HG03045 (cell line): ENCODE results near the gene DES.

Experiments used
- ATAC-seq: cut with Tn5 transposase; IDR thresholded peaks from one replicate; pipeline ENCODE4 v1.9.1; 2021; ENCODE audit warnings: mild to moderate bottlenecking, moderate library complexity; ENCODE audit not compliant: unreplicated experiment

The DES gene

DNA sequence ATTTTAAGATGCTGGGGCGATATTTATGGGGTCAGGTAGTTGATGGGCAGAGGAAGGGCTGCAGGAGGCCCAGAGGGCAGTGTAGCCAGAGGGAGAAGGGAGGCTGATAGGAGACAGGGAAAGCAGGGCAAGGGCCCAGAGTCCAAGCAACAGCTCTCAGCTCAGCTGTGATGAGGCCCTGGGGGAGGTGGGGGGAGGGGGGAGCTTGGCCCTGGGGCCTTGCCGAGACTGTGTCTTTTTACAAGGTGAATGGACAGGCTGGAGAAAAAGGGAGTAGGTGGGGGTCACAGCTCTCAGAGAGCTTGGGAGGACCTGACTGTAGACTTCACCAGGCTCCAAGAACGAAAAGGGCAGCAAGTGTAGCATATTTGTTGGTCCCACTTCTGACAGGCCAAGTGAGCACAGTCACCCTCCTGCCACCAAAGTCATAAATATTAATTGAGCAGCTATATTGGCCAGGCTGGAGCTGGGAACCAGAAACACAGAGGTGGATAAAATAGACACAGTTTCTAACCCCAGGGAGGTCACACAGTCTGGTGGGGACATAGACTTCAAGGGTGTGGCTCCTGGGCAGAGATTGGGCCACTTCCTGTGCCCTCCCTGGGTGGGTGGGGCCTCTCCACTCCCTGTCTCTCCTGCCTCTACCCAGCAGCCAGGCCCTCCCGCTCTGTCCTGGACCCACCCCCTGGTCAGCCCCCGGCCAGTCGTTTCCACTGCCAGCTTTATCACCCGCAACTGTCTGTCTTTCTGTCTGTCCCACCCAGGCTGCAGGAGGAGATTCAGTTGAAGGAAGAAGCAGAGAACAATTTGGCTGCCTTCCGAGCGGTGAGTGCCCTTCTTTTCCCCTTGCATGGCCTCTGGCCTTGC, 1.4 kb downstream of the DES start:
- no peak for ATAC-seq

DNA sequence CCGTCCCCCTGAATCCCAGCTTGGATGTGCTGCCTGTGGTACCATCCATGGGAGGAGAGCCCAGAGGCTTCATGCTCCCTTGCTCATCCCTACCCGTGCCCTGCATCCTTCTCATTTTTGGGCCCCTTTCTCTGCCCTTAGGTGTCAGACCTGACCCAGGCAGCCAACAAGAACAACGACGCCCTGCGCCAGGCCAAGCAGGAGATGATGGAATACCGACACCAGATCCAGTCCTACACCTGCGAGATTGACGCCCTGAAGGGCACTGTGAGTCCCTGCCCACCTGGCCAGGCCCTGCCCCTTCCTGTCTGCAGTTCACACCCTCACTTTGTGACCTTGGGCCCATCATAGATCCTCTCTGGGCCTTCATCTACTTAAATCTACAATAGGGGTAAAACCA, 2.5 kb downstream of the DES start:
- ATAC-seq: no peak

DNA sequence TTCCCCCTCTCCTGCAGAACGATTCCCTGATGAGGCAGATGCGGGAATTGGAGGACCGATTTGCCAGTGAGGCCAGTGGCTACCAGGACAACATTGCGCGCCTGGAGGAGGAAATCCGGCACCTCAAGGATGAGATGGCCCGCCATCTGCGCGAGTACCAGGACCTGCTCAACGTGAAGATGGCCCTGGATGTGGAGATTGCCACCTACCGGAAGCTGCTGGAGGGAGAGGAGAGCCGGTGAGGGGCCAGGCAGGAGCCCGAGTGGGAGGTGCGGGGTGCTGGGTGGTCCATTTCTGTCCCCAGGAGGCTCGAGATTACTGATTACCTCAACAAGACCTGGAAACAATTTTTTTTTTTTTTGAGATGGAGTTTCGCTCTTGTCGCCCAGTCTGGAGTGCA, 3.1 kb downstream of the DES start:
- ATAC-seq: no peak

DNA sequence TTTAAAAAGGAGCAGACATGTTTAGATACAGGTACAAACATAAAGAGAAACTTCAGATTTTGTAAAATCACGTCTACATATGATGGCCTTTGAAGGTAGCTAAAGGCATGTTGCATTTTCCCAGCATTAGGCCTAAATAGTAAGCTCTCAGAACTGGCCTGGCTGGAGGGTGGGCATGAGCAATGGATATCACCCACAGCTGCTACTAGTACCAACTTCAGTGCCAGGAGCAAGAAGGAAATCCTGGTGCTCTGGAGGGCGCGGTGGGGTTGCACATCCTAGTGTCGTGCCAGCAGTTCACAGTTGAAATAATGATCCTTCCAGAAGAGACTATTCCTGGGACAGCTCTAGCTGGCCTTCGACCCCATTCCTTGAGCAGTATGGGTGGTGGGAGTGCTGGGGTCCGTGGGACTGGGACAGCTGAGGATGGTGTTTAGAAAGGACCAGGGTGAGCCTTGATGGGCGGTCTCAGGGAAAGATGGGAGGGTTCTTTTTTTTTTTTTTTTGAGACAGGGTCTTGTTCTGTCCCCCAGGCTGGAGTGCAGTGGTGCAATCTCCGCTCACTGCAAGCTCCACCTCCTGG, 4.9 kb downstream of the DES start:
- no peak for ATAC-seq

DNA sequence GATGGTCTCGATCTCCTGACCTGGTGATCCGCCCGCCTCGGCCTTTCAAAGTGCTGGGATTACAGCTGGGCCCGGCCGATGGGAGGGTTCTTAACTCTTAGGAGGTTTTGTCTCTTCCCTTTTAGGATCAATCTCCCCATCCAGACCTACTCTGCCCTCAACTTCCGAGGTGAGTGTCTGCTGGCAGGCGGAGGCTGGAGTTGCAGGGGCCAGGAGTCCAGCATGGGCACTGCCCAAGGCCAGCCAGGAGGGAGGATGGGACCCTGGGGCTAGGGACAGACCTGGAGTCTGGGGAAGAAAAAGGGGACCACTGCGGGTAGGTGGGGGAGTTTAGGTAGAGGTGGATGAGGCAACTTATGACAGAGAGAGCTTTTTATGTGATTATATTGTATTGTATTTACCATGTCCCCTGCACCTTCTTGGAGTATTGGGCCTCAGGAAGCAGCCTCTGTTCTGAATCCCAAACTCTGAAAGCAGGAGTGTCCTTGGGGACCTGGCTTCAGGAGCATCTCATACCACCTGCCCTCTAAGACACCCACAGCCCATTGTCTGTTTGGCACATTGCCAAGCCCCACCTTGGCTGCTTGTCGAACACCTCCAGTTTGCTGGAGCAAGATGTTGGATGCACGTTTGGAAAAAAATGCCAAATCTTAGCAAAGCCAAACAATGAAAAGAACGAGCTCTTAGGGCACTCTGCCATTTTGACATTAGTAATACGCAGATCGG, 5.6 kb downstream of the DES start:
- no peak for ATAC-seq

DNA sequence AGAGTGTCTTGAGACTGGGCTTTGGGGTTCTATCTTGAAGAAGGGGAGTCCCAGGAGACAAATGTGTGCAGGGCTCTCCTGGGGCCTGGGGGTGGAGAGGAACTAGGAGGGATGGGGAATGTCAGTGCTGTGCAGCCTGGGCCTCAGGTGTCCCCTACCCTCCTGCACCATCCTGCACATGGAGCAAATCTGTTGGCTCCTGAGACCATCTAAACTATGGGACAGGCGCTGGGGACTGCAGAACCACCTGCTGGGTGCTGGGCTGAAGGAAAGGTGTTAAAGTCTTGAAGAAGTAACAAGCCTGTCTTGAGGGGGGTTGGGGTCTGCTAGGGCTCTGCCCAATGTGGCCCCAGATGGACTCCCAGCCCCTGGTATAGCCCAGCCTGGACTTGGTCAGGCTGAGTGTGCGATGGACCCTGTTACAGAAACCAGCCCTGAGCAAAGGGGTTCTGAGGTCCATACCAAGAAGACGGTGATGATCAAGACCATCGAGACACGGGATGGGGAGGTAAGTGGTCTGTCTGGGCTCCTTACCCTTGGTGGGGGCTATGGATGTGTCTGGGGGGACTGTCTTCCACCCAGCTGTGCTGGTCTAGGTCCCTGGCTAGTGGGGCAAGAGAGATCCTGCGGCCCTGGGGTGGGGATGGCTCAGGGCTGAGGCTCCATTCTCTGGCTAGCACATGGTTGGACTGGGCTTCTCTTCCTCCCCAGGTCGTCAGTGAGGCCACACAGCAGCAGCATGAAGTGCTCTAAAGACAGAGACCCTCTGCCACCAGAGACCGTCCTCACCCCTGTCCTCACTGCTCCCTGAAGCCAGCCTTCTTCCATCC, 7.3 kb downstream of the DES start:
- ATAC-seq: no peak

DNA sequence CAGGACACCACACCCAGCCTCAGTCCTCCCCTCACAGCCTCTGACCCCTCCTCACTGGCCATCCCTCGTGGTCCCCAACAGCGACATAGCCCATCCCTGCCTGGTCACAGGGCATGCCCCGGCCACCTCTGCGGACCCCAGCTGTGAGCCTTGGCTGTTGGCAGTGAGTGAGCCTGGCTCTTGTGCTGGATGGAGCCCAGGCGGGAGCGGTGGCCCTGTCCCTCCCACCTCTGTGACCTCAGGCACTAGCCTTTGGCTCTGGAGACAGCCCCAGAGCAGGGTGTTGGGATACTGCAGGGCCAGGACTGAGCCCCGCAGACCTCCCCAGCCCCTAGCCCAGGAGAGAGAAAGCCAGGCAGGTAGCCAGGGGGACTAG, 7.9 kb downstream of the DES start:
- no peak for ATAC-seq

DNA sequence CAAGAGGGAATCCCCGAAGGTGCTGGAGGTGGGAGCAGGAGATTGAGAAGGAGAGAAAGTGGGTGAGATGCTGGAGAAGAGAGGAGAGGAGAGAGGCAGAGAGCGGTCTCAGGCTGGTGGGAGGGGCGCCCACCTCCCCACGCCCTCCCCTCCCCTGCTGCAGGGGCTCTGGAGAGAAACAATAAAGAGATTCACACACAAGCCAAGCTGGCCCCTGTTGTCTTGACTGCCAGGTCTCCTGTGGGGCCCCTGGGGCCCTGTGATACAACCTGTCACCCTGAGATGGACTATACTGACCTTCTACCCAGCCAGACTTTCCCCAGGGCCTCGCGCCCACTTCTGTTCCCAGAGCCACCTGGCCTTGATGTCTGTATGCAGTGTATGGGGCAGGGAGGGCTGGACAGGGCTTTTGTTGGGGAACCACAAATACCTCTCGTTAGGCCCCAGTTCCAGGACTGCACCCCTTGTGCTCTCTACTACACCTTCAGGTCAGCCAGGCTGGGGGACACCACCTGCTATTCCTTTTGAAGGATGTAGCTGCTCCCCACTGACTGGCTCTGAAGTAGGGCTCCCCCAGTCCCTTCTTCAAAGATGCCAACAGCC, 8.5 kb downstream of the DES start:
- no peak for ATAC-seq

DNA sequence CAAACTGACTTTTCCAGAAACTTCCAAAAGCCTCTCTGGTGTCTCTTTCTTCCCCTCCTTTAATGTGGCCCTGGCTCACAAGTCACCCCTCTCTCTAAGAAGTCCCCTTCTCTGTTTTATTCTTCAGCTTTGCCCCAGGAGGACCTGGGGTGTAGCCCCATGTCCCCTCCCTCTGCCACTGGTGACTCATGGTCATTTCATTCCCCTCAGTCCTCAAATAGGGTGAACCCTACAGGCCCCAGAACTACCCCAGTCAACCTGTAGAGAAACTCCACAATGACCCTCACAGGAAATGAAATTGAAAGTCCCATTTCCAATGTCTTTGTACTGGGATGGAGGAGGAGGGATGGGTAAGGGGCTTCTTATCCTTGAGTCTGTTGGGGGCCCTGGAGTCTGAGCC, 10.3 kb downstream of the DES start:
- ATAC-seq: no peak

DNA sequence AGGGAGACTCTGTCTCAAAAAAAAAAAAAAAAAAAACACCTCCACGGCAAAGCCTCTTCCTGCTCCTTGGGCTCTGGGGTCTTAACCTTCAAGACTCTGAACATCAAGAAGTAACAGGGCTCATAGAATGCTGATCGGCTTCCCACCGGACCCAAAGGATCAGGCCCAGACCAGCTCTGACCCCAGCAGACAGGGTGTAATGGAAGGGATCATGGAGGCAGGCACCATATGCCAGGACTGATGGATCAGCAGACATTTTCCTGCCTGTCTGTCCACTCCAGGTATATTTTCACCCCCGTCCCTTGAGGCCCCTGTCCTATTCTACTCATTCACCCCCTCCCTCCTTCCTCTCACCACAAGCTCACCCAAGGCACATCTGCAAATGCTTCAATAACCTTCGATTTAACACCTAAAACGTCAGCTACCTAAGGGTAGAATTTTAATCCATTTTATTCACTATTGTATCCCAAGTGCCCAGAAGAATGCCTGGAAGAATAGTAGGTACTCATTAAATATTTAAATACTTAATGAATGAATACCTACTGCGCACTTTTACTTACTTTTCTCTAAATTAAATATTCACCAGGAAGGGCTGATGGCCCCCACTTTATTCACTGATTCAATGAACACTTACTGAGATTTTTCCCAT, 11.9 kb downstream of the DES start:
- no peak for ATAC-seq

DNA sequence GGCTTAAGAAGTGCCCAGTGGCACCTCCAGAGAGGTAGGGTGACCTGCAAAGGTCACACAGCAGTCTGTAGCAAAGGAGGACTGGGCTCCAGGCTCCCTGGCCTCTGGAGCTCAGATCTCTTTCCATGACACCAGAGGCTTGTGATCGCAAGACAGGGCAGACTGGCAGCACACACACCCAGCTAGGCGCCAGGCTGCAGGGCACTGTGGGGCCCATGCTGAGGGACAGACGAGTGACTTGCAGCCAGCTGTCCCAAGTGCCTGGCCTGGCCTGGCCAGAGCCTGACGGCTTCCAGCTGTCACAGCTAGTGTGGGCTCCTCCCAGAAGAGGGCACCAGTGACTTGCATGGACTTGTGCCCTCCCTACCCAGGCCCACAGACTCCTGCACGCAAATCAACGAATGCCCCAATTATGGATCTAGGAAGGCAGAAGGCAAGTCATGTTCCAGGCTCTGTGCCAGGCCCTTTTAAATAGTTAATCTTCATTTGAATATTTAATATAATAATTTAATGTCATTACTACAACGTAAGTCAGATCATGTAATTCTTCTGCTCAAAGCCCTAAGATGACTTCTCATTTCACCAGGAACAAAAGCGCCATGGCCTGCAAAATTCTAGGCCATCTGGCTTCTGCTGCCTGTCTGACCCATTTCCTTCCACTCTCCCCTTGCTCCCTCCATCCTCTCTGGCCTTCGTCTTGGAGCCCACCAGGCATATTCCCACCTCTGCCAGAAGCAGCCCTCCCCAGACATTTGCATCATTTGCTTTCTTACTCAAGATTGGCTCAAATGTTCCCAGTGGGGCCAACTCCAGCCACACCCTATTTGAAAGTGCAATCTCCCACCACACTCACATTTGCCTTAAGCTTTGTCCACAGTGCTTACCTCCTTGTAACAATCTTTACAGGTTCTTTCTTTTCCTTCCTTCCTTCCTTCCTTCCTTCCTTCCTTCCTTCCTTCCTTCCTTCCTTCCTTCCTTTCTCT, 12.7 kb downstream of the DES start:
- no peak for ATAC-seq

DNA sequence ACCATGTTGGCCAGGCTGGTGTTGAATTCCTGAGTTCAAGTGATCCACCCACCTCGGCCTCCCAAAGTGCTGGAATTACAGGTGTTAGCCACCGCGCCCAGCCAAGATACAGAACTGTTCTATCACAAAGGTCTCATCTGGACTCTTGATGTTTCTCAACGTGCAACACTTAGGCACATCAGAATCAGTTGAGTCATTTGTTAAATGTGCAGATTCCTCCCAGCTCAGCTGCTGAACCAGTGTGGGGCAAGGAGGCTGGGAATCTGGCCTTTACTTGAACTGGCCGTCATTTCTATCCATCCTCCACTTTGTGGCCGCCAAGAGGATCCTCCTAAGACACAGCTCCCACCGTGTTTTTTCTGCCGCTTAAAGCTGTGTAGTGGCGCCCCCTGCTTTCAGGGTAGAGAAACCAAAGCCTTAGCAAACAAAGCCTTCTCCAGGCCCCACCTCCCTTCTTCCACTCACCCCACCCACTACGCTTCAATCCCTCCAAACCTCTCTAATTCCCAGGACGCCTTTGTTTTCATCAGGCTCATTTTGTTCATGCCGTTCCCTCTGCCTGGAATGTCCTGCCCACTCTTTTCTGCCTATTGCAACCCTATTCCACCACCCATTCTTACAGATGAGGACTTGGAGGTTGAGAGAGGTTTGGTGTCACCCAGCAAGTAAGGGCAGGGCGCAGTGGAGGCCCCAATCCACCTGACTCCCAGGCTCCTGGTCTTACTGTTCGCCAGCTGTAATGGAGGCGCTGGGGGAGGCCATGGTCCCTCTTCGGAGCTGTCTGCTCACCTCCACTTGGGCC, 15.7 kb downstream of the DES start:
- no peak for ATAC-seq

DNA sequence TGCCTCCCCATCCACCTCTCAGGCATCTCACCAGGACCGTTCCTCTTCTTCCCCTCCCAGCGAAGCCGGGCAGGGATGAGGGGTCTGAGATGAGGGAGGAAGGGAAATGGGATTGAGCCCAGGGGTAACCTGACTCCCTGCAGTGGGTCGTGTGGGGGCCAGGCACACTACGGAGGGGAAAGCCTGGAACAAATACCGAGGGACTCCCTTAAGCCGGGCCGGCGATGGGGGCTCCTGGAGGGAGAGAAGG, 16.2 kb downstream of the DES start:
- no peak for ATAC-seq

DNA sequence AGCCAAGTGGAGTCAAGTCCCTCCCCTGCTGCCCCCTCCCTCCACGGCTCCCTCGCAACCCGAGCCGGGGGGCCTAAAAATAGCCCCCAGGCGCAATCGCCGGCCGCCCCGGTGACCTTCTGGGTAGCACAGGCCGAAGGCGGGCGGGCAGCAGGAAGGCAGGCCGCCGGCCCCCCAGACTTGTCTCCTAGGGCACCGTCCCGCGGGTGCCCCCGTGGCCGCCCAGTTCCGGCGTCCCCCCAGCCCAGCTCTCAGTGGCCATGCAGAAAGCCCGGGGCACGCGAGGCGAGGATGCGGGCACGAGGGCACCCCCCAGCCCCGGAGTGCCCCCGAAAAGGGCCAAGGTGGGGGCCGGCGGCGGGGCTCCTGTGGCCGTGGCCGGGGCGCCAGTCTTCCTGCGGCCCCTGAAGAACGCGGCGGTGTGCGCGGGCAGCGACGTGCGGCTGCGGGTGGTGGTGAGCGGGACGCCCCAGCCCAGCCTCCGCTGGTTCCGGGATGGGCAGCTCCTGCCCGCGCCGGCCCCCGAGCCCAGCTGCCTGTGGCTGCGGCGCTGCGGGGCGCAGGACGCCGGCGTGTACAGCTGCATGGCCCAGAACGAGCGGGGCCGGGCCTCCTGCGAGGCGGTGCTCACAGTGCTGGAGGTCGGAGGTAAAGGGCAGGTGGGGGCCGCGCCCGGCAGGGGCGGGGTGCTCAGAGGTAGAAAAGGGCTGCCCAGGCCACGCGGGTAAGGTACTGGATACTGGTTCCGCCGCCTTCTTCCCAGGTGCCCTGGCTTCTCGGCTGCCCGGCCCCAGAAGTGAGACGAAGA, 16.7 kb downstream of the DES start, which contains the start of gene SPEG:
Gene SPEG, plus strand, starts transcription at position 126 of the 808 bp plus-strand sequence. Its CDS starts 135 bp downstream, at position 261.
- no peak for ATAC-seq

DNA sequence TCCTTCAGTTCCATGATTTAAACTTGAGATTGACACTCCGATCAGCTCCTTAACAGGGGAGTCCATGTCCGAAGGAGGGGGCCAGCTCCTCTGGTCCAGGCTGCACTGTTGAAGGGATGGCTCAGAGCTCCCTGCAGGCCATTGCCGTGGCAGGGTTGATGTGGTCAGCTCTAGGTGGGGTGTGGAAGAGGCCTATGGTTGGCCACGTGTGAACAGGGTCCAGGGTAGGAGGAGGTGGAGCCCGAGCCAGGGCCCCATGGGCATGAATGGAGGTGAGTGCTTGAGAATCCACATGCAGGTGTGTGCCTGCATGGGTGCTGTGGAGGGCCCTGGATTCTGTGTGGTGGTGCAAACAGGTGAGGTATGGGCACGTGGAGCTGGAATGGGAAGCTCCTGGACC, 17.5 kb downstream of the DES start:
- no peak for ATAC-seq

DNA sequence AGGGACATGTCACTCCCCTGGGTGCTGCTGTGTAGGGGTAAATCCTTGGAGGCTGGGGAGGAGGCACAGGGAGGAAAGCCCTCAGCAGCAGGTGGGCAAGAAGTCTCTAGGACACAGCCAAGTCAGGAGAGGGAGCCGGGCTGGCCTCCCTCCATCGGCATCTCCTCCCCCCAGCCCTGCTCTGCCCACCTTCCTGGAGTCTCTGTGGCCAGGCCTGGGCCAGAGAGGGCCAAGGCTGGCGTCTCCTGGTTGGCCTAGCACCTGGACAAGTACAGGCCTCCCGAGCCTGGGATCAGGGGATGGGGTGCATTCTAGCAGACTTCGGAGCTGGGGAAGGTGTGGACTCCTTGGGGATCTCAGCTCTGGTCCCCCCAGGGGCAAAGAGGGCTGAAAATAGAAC, 18.3 kb downstream of the DES start:
- no peak for ATAC-seq

DNA sequence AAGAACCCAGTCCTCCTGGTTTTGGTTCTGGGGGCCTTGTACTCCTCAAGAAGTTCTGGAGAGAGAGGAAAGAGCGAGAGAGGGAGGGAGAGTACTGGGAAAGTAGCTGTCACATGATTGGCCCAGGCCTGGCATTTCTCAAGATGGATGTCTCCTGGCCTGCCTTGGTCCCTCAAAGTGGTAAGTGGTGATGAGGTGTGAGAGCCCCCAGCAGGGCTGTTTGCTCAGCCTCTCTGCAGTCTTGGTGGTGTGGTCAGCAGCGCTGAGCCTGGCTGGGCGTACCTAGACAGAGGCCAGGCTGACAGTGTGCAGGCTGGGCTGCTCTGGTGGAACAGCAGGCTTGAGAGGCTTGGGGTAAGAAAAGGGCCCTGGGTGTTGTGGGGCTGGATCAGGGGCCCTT, 19.0 kb downstream of the DES start:
- ATAC-seq: no peak
